Right renal pelvis (tissue), 4 donors: ENCODE data around the gene BRMS1L. TPM values are rescaled to one million over a fixed set of nuclear protein-coding genes. Genes with fewer than 3 reads are reported as not detected.

Experiments
- polyA plus RNA-seq, 4 donors: library from polyadenylated mRNA; unstranded; fragments of 120-200 nt; gene quantifications; one replicate each; pipeline ENCODE4 v1.2.1, GENCODE V29; 2013; ENCODE audit not compliant: insufficient read length in 4 of 4

BRMS1L gene
- polyA plus RNA-seq, 4 donors = 18.7 to 21.5 (median 20.5) TPM

Other genes with a start within 250 kb of the BRMS1L start
- 10 to 100 TPM; 35.9 to 45.1 (median 42.2) TPM for gene RALGAPA1, start 17.0 kb upstream of the BRMS1L start, polyA plus RNA-seq